ENCODE measurements around the gene HIP1.
A peak's percentile ranks its signal among the peaks of the same experiment; 100 is the strongest.

The HIP1 gene

GRCh38 chr7:75631711-75632110, 107.0 kb downstream of the HIP1 start:
- peaks cover 12% of the 10 kb centered on the region for H3K9me3 ChIP-seq (ENCODE audit: control insufficient read depth, low read length)
- H3K4me3 ChIP-seq (ENCODE audit: low read length) = no peak overlapping the region
- no peak for DNase-seq (ENCODE audit: low read depth)
- no peaks in the 10 kb centered on the region for H3K36me3 ChIP-seq (ENCODE audit: control insufficient read depth, insufficient read depth, low read length, severe bottlenecking)
- no peaks in the 10 kb centered on the region for H3K4me1 ChIP-seq (ENCODE audit: control insufficient read depth, insufficient read depth, low read length)
- H3K9ac ChIP-seq (ENCODE audit: low read length) = no peak overlapping the region
- H3K27me3 ChIP-seq (replicated peaks; ENCODE audit: control insufficient read depth, insufficient read depth, low read length) = no peaks in the 10 kb centered on the region

GRCh38 chr7:75630549-75630948, 108.2 kb downstream of the HIP1 start:
- Histone ChIP-seq H3K36me3 (ENCODE audit: control insufficient read depth, insufficient read depth, low read length, severe bottlenecking) (no peaks in the 10 kb centered on the region), H3K4me1 (ENCODE audit: control insufficient read depth, insufficient read depth, low read length) (no peaks in the 10 kb centered on the region), H3K4me3 (ENCODE audit: low read length) (no peak overlapping the region), H3K27me3 (replicated peaks; ENCODE audit: control insufficient read depth, insufficient read depth, low read length) (no peaks in the 10 kb centered on the region), H3K9ac (ENCODE audit: low read length) (no peak overlapping the region), H3K9me3 (ENCODE audit: control insufficient read depth, low read length) (peaks cover 12% of the 10 kb centered on the region)
- no peak for DNase-seq (ENCODE audit: low read depth)

- H3K27me3 ChIP-seq (replicated peaks; ENCODE audit: control insufficient read depth, insufficient read depth, low read length) = no peaks in the 10 kb centered on the region
- H3K4me3 ChIP-seq (ENCODE audit: low read length) = no peak overlapping the region
- DNase-seq (ENCODE audit: low read depth) = no peak
- H3K4me1 ChIP-seq (ENCODE audit: control insufficient read depth, insufficient read depth, low read length) = peaks cover 5% of the 10 kb centered on the region
- H3K9ac ChIP-seq (ENCODE audit: low read length) = no peak overlapping the region
- no peaks in the 10 kb centered on the region for H3K36me3 ChIP-seq (ENCODE audit: control insufficient read depth, insufficient read depth, low read length, severe bottlenecking)
- peaks cover 12% of the 10 kb centered on the region for H3K9me3 ChIP-seq (ENCODE audit: control insufficient read depth, low read length)
These were observed 109.7 kb downstream of the HIP1 start for GRCh38 chr7:75629044-75629443.

- no peak for DNase-seq (ENCODE audit: low read depth)
- no peak overlapping the region for H3K9ac ChIP-seq (ENCODE audit: low read length)
- no peaks in the 10 kb centered on the region for H3K36me3 ChIP-seq (ENCODE audit: control insufficient read depth, insufficient read depth, low read length, severe bottlenecking)
- H3K27me3 ChIP-seq (replicated peaks; ENCODE audit: control insufficient read depth, insufficient read depth, low read length) = no peaks in the 10 kb centered on the region
- peaks cover 14% of the 10 kb centered on the region for H3K4me1 ChIP-seq (ENCODE audit: control insufficient read depth, insufficient read depth, low read length)
- H3K4me3 ChIP-seq (ENCODE audit: low read length) = no peak overlapping the region
- peaks cover 12% of the 10 kb centered on the region for H3K9me3 ChIP-seq (ENCODE audit: control insufficient read depth, low read length)
These were observed 110.7 kb downstream of the HIP1 start for GRCh38 chr7:75628055-75628454.

GRCh38 chr7:75626954-75627353, 111.8 kb downstream of the HIP1 start:
- Histone ChIP-seq H3K4me3 (ENCODE audit: low read length) (no peak overlapping the region), H3K9me3 (ENCODE audit: control insufficient read depth, low read length) (peaks cover 12% of the 10 kb centered on the region), H3K4me1 (ENCODE audit: control insufficient read depth, insufficient read depth, low read length) (peaks cover 14% of the 10 kb centered on the region), H3K9ac (ENCODE audit: low read length) (no peak overlapping the region), H3K36me3 (ENCODE audit: control insufficient read depth, insufficient read depth, low read length, severe bottlenecking) (no peaks in the 10 kb centered on the region), H3K27me3 (replicated peaks; ENCODE audit: control insufficient read depth, insufficient read depth, low read length) (no peaks in the 10 kb centered on the region)
- no peak for DNase-seq (ENCODE audit: low read depth)

GRCh38 chr7:75625868-75626267, 112.9 kb downstream of the HIP1 start:
- Histone ChIP-seq H3K36me3 (ENCODE audit: control insufficient read depth, insufficient read depth, low read length, severe bottlenecking) (no peaks in the 10 kb centered on the region), H3K4me3 (ENCODE audit: low read length) (no peak overlapping the region), H3K27me3 (replicated peaks; ENCODE audit: control insufficient read depth, insufficient read depth, low read length) (no peaks in the 10 kb centered on the region), H3K9me3 (ENCODE audit: control insufficient read depth, low read length) (peaks cover 12% of the 10 kb centered on the region), H3K4me1 (ENCODE audit: control insufficient read depth, insufficient read depth, low read length) (peaks cover 14% of the 10 kb centered on the region), H3K9ac (ENCODE audit: low read length) (no peak overlapping the region)
- DNase-seq (ENCODE audit: low read depth) = no peak

GRCh38 chr7:75624134-75624832, 114.5 kb downstream of the HIP1 start:
- DNase-seq (ENCODE audit: low read depth) = peak; percentile 26
- H3K27me3 ChIP-seq (replicated peaks; ENCODE audit: control insufficient read depth, insufficient read depth, low read length) = no peaks in the 10 kb centered on the region
- no peaks in the 10 kb centered on the region for H3K36me3 ChIP-seq (ENCODE audit: control insufficient read depth, insufficient read depth, low read length, severe bottlenecking)
- no peak overlapping the region for H3K4me3 ChIP-seq (ENCODE audit: low read length)
- peaks cover 14% of the 10 kb centered on the region for H3K4me1 ChIP-seq (ENCODE audit: control insufficient read depth, insufficient read depth, low read length)
- H3K9ac ChIP-seq (ENCODE audit: low read length) = no peak overlapping the region
- peaks cover 12% of the 10 kb centered on the region for H3K9me3 ChIP-seq (ENCODE audit: control insufficient read depth, low read length)

- Histone ChIP-seq H3K27me3 (replicated peaks; ENCODE audit: control insufficient read depth, insufficient read depth, low read length) (no peaks in the 10 kb centered on the region), H3K4me3 (ENCODE audit: low read length) (no peak overlapping the region), H3K9me3 (ENCODE audit: control insufficient read depth, low read length) (peaks cover 12% of the 10 kb centered on the region), H3K9ac (ENCODE audit: low read length) (no peak overlapping the region), H3K4me1 (ENCODE audit: control insufficient read depth, insufficient read depth, low read length) (peaks cover 14% of the 10 kb centered on the region), H3K36me3 (ENCODE audit: control insufficient read depth, insufficient read depth, low read length, severe bottlenecking) (no peaks in the 10 kb centered on the region)
- DNase-seq (ENCODE audit: low read depth) = no peak
These were observed 115.2 kb downstream of the HIP1 start for GRCh38 chr7:75623390-75624133.

- no peak for DNase-seq (ENCODE audit: low read depth)
- H3K4me3 ChIP-seq (ENCODE audit: low read length) = no peak overlapping the region
- H3K36me3 ChIP-seq (ENCODE audit: control insufficient read depth, insufficient read depth, low read length, severe bottlenecking) = no peaks in the 10 kb centered on the region
- no peaks in the 10 kb centered on the region for H3K27me3 ChIP-seq (replicated peaks; ENCODE audit: control insufficient read depth, insufficient read depth, low read length)
- H3K9ac ChIP-seq (ENCODE audit: low read length) = no peak overlapping the region
- H3K9me3 ChIP-seq (ENCODE audit: control insufficient read depth, low read length) = no peaks in the 10 kb centered on the region
- H3K4me1 ChIP-seq (ENCODE audit: control insufficient read depth, insufficient read depth, low read length) = peaks cover 23% of the 10 kb centered on the region
These were observed 117.6 kb downstream of the HIP1 start for GRCh38 chr7:75621124-75621523.

- H3K36me3 ChIP-seq (ENCODE audit: control insufficient read depth, insufficient read depth, low read length, severe bottlenecking) = no peaks in the 10 kb centered on the region
- H3K27me3 ChIP-seq (replicated peaks; ENCODE audit: control insufficient read depth, insufficient read depth, low read length) = no peaks in the 10 kb centered on the region
- no peak overlapping the region for H3K9ac ChIP-seq (ENCODE audit: low read length)
- no peak overlapping the region for H3K4me3 ChIP-seq (ENCODE audit: low read length)
- DNase-seq (ENCODE audit: low read depth) = no peak
- H3K4me1 ChIP-seq (ENCODE audit: control insufficient read depth, insufficient read depth, low read length) = peaks cover 23% of the 10 kb centered on the region
- no peaks in the 10 kb centered on the region for H3K9me3 ChIP-seq (ENCODE audit: control insufficient read depth, low read length)
These were observed 119.1 kb downstream of the HIP1 start for GRCh38 chr7:75619636-75620035.

- DNase-seq (ENCODE audit: low read depth) = no peak
- H3K4me1 ChIP-seq (ENCODE audit: control insufficient read depth, insufficient read depth, low read length) = peaks cover 9% of the 10 kb centered on the region
- no peaks in the 10 kb centered on the region for H3K27me3 ChIP-seq (replicated peaks; ENCODE audit: control insufficient read depth, insufficient read depth, low read length)
- no peaks in the 10 kb centered on the region for H3K9me3 ChIP-seq (ENCODE audit: control insufficient read depth, low read length)
- no peak overlapping the region for H3K9ac ChIP-seq (ENCODE audit: low read length)
- H3K36me3 ChIP-seq (ENCODE audit: control insufficient read depth, insufficient read depth, low read length, severe bottlenecking) = no peaks in the 10 kb centered on the region
- H3K4me3 ChIP-seq (ENCODE audit: low read length) = no peak overlapping the region
These were observed 121.0 kb downstream of the HIP1 start for GRCh38 chr7:75617634-75618234.
